ENCODE results near the gene GRID1. TPM values are rescaled to one million over a fixed set of nuclear protein-coding genes. Genes with fewer than 3 reads are reported as not detected.
"Not testable (repeated sequence)": the region's sequence is repeated elsewhere in the genome, so short reads cannot be mapped to it uniquely, and the experiment has no call there.

The GRID1 gene
- total RNA-seq, 1 donor from 2014 or later: 9.2 TPM

DNA sequence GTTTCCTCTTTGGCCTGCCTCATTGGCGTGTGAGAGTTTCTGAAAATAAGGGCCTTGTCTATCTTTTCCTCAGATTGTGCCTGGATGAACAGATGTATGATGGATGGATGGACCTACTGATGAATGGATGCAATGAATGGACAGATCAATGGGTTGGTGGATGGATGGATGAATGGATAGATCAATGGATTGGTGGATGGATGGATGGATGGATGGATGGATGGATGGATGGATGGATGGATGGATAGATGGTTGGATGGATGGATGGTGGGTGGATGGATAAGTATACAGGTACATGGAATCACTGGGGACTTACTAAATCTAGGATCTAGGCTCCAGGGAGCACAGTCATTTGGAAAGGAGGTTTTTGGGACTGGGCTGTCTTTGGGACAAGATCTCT is 331.9 kb downstream of the GRID1 start:
- Mint-ChIP-seq H3K4me1 (ENCODE audit: unreplicated experiment) (no peaks in the 10 kb centered on the region), H3K36me3 (no peaks in the 10 kb centered on the region), H3K9me3 (no peaks in the 10 kb centered on the region), H3K27me3 (no peaks in the 10 kb centered on the region), H3K27ac (no peak overlapping the region), H3K4me3 (no peak overlapping the region)
- TF ChIP-seq, protein P1, sequence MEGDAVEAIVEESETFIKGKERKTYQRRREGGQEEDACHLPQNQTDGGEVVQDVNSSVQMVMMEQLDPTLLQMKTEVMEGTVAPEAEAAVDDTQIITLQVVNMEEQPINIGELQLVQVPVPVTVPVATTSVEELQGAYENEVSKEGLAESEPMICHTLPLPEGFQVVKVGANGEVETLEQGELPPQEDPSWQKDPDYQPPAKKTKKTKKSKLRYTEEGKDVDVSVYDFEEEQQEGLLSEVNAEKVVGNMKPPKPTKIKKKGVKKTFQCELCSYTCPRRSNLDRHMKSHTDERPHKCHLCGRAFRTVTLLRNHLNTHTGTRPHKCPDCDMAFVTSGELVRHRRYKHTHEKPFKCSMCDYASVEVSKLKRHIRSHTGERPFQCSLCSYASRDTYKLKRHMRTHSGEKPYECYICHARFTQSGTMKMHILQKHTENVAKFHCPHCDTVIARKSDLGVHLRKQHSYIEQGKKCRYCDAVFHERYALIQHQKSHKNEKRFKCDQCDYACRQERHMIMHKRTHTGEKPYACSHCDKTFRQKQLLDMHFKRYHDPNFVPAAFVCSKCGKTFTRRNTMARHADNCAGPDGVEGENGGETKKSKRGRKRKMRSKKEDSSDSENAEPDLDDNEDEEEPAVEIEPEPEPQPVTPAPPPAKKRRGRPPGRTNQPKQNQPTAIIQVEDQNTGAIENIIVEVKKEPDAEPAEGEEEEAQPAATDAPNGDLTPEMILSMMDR (conservative IDR thresholded peaks at IDR 0.05): no peak
- no peak for DNase-seq (ENCODE audit: extremely low spot score, unreplicated experiment)

DNA sequence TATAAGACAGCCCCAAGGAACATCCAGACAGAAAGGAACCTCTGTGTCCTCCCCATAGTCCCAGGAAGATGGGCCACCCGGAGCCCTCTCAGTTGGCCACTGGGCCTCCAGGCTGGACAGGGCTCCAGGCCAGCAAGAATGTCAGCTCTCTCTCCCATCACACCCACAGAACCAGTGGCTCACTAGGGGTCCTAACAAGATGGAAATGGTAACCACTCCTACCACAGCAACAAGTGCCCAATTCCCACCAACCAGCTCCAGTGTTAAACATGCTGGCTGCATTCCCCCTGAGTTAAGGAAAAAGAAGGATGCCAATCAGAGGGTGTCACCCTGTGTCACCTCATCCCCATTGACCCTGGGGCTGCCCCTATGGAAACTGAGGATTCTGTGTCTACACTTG is 333.0 kb downstream of the GRID1 start:
- H3K36me3 Mint-ChIP-seq: no peaks in the 10 kb centered on the region
- H3K27me3 Mint-ChIP-seq: no peaks in the 10 kb centered on the region
- no peak overlapping the region for H3K4me3 Mint-ChIP-seq
- H3K27ac Mint-ChIP-seq: no peak overlapping the region
- H3K4me1 Mint-ChIP-seq (ENCODE audit: unreplicated experiment): no peaks in the 10 kb centered on the region
- no peak for DNase-seq (ENCODE audit: extremely low spot score, unreplicated experiment)
- TF ChIP-seq, protein P1 (conservative IDR thresholded peaks at IDR 0.05): no peak
- H3K9me3 Mint-ChIP-seq: no peaks in the 10 kb centered on the region

DNA sequence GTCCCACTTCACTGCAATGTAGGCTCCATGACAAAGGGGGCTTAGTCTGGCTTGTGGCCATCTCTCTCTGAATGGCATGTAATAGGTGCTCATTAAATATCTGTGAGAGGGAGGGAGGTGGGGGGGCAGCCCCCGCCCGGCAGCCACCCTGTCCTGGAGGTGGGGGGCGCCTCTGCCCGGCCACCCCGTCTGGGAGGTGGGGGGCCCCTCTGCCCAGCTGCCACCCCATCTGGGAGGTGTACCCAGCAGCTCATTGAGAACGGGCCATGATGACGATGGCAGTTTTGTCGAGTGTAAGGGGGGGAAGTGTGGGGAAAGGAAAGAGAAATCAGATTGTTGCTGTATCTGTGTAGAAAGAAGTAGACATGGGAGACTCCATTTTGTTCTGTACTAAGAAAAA is 334.5 kb downstream of the GRID1 start:
- not testable (repeated sequence) for H3K4me3 Mint-ChIP-seq; H3K9me3 Mint-ChIP-seq; DNase-seq (ENCODE audit: extremely low spot score, unreplicated experiment); H3K4me1 Mint-ChIP-seq (ENCODE audit: unreplicated experiment); H3K27me3 Mint-ChIP-seq; H3K27ac Mint-ChIP-seq; H3K36me3 Mint-ChIP-seq

DNA sequence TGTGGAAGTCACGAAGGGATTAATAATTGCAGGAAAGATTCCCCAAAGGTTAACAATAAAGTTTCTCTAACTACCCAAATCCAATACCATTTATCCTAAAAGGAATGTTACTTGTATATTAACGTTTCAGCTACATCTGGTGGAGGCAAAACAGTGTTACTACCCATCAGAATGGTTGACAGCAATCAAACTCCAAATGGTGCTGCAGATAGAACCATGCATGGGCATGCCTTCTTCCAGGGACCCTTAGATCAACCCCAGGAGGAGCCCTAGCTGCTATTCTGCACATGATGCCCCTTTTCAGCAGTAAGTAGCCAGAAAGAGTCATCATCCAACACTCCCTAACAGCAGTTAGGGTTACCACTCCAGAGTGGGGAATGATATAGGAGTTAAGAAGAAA is 336.3 kb downstream of the GRID1 start:
- Mint-ChIP-seq H3K9me3 (peaks cover 3% of the 10 kb centered on the region), H3K27me3 (no peaks in the 10 kb centered on the region), H3K4me1 (ENCODE audit: unreplicated experiment) (no peaks in the 10 kb centered on the region), H3K36me3 (no peaks in the 10 kb centered on the region), H3K4me3 (no peak overlapping the region), H3K27ac (no peak overlapping the region)
- TF ChIP-seq, protein P1 (conservative IDR thresholded peaks at IDR 0.05): no peak
- no peak for DNase-seq (ENCODE audit: extremely low spot score, unreplicated experiment)

DNA sequence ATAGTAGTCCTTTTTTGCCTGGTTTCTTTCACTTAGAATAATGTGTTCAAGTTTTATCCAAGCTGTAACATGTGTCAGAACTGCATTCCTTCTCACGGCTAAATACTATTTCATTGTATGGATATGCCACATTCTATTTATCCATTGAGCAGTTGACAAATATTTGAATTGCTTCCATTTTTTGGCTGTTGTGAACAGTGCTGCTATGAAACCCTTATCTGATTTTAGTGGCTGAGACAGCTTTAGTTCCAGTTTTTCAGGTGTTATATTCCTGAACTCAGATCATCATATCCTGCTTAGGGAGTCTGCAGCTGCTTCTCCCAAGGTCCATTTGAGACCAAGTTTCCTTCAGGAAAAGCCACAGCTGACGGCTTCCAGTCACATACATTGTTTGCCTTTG is 339.2 kb downstream of the GRID1 start:
- TF ChIP-seq, protein P1 (conservative IDR thresholded peaks at IDR 0.05): no peak
- Mint-ChIP-seq H3K4me1 (ENCODE audit: unreplicated experiment) (peaks cover 15% of the 10 kb centered on the region), H3K9me3 (peaks cover 3% of the 10 kb centered on the region), H3K36me3 (no peaks in the 10 kb centered on the region), H3K4me3 (no peak overlapping the region), H3K27me3 (no peaks in the 10 kb centered on the region), H3K27ac (no peak overlapping the region)
- no peak for DNase-seq (ENCODE audit: extremely low spot score, unreplicated experiment)

DNA sequence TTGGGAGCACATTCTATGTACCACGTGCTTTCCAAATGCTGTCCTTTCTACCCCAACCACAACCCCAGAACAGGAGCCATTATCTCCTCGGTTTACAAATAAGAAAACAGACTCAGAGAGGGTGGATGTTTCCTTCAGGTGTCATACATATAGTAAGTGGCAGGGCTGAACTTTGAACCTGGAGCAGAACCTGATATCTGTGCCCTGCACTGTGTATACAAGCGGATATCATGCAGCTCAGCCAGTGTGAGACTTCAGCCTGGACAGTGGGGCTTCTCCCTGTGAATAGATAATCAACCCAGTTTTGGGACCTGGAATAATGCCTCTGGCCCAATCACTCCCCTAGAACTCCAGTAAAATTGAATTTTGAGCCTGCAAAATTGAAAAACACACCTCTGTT is 341.1 kb downstream of the GRID1 start:
- no peaks in the 10 kb centered on the region for H3K27me3 Mint-ChIP-seq
- DNase-seq (ENCODE audit: extremely low spot score, unreplicated experiment): no peak
- peaks cover 15% of the 10 kb centered on the region for H3K4me1 Mint-ChIP-seq (ENCODE audit: unreplicated experiment)
- TF ChIP-seq, protein P1 (conservative IDR thresholded peaks at IDR 0.05): no peak
- H3K4me3 Mint-ChIP-seq: no peak overlapping the region
- H3K9me3 Mint-ChIP-seq: peaks cover 3% of the 10 kb centered on the region
- H3K36me3 Mint-ChIP-seq: no peaks in the 10 kb centered on the region
- no peak overlapping the region for H3K27ac Mint-ChIP-seq

All from type B pancreatic cell (in vitro differentiated cells).